NT2/D1 (cell line): ENCODE results near the gene MED16.

Experiments
- DNase-seq: peaks from one replicate; pipeline ENCODE4 v3.0.0-alpha.2; 2011; ENCODE audit warnings: low read depth, low spot score
- H3K27me3 ChIP-seq: 2 replicates; pipeline ENCODE4 v1.6.0; 2011; ENCODE audit warnings: mild to moderate bottlenecking; ENCODE audit not compliant: insufficient read length, insufficient read depth
- H3K36me3 ChIP-seq: 2 replicates; pipeline ENCODE4 v1.6.1; 2011; ENCODE audit warnings: mild to moderate bottlenecking, low read length, mixed read lengths; ENCODE audit not compliant: insufficient read depth, insufficient read length
- H3K4me1 ChIP-seq: 2 replicates; pipeline ENCODE4 v1.5.1; 2011; ENCODE audit not compliant: insufficient read depth, insufficient read length
- H3K4me3 ChIP-seq: 2 replicates; pipeline ENCODE4 v1.5.1; 2011; ENCODE audit warnings: low read depth; ENCODE audit not compliant: insufficient read length
- H3K9ac ChIP-seq: 2 replicates; pipeline ENCODE4 v1.6.0; 2011; ENCODE audit warnings: low read depth; ENCODE audit not compliant: insufficient read length
- H3K9me3 ChIP-seq: 2 replicates; pipeline ENCODE4 v1.5.1; 2011; ENCODE audit warnings: mild to moderate bottlenecking, low read length; ENCODE audit not compliant: insufficient read depth
- SUZ12 ChIP-seq: IDR thresholded peaks from 2 replicates; pipeline ENCODE4 v1.6.1; 2011; ENCODE audit not compliant: insufficient read length, insufficient read depth; ENCODE audit errors: extremely low read depth
- YY1 ChIP-seq: IDR thresholded peaks from 2 replicates; pipeline ENCODE4 v1.6.1; 2011; ENCODE audit not compliant: insufficient read length, insufficient read depth
- ZNF274 ChIP-seq: IDR thresholded peaks from 2 replicates; pipeline ENCODE4 v1.6.1; 2011; ENCODE audit warnings: mild to moderate bottlenecking, low read depth, low read length

Gene MED16

GRCh38 chr19:863315-863620, 29.7 kb downstream of the MED16 start:
- no peak overlapping the region for H3K9ac ChIP-seq
- peaks cover 12% of the 10 kb centered on the region for H3K36me3 ChIP-seq
- no peak overlapping the region for H3K4me3 ChIP-seq
- H3K27me3 ChIP-seq, result no peaks in the 10 kb centered on the region
- H3K4me1 ChIP-seq, result peaks cover 29% of the 10 kb centered on the region
- DNase-seq, result no peak
- TF ChIP-seq SUZ12, result no peak
- TF ChIP-seq YY1, result no peak
- no peak for TF ChIP-seq ZNF274
- no peaks in the 10 kb centered on the region for H3K9me3 ChIP-seq

GRCh38 chr19:862581-863314, 30.2 kb downstream of the MED16 start:
- Histone ChIP-seq H3K9ac (no peak overlapping the region), H3K27me3 (no peaks in the 10 kb centered on the region), H3K4me3 (no peak overlapping the region), H3K36me3 (peaks cover 6% of the 10 kb centered on the region), H3K4me1 (peaks cover 24% of the 10 kb centered on the region), H3K9me3 (no peaks in the 10 kb centered on the region)
- TF ChIP-seq ZNF274 (no peak), SUZ12 (no peak), YY1 (no peak)
- peak; percentile 39 for DNase-seq

DNA sequence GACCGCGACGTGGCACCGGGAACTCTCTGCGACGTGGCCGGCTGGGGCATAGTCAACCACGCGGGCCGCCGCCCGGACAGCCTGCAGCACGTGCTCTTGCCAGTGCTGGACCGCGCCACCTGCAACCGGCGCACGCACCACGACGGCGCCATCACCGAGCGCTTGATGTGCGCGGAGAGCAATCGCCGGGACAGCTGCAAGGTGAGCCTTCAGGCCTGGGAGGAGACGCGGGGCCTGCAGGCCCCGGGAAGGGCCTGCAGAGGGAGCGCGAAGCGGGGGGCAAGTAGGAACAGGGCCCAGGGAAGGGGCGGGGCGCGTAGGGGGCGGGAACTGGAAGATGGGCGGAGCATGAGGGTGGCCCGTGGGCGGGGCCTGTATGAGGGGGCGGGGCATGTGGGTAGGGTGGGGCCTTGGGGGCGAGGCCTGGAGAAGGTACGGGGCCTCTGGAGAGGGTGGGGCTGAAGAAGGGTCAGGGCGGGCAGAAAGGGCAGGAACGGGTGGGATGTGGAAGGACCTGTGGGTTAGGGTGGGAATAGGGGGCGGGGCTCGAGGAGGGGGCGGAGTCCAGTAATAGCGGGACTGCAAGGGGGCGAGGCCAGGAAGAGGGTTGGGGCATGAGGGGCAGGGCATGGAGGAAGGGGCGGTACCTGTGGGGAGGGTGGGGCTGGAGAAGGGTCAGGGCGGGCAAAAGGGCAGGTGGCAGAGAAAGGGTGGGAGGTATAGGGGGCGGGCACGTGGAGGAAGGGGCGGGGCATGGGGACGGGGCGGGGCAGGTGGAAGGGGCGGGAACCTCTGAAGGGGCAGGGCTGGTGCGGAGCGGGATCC, 31.0 kb downstream of the MED16 start:
- Histone ChIP-seq H3K36me3 (peaks cover 3% of the 10 kb centered on the region), H3K4me1 (peaks cover 18% of the 10 kb centered on the region), H3K27me3 (no peaks in the 10 kb centered on the region), H3K9ac (peak overlapping the region; percentile 50), H3K4me3 (peak overlapping the region; percentile 28), H3K9me3 (no peaks in the 10 kb centered on the region)
- peak; percentile 77 for DNase-seq
- no peak for TF ChIP-seq SUZ12
- TF ChIP-seq YY1, result no peak
- TF ChIP-seq ZNF274, result no peak

DNA sequence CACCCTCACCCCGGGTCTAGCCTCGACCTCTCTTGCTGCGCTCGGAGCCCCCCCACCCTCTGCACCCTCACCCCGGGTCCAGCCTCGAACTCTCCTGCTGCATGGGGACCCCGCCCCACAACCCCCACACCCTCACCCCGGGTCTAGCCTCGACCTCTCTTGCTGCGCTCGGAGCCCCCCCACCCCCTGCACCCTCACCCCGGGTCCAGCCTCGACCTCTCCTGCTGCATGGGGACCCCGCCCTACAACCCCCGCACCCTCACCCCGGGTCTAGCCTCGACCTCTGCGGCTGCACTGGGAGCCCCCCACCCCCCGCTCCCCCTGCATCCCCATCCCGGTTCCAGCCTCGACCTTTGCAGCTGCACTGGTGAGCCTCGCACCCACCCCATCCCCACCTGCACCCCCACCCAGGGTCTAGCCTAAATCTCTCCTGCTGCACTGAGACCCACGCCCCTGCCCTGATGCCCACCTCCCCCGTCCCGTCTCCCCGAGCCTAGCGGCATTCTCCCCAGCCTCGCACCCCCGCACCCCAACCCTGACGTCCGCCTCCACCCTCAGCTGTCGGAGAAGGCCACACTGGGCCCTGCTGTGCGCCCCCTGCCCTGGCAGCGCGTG, 31.7 kb downstream of the MED16 start:
- H3K36me3 ChIP-seq, result peaks cover 3% of the 10 kb centered on the region
- DNase-seq, result no peak
- peak overlapping the region; percentile 28 for H3K4me3 ChIP-seq
- TF ChIP-seq ZNF274 (no peak), YY1 (no peak), SUZ12 (no peak)
- peaks cover 17% of the 10 kb centered on the region for H3K4me1 ChIP-seq
- H3K9me3 ChIP-seq, result no peaks in the 10 kb centered on the region
- no peaks in the 10 kb centered on the region for H3K27me3 ChIP-seq
- H3K9ac ChIP-seq, result peak overlapping the region; percentile 50

DNA sequence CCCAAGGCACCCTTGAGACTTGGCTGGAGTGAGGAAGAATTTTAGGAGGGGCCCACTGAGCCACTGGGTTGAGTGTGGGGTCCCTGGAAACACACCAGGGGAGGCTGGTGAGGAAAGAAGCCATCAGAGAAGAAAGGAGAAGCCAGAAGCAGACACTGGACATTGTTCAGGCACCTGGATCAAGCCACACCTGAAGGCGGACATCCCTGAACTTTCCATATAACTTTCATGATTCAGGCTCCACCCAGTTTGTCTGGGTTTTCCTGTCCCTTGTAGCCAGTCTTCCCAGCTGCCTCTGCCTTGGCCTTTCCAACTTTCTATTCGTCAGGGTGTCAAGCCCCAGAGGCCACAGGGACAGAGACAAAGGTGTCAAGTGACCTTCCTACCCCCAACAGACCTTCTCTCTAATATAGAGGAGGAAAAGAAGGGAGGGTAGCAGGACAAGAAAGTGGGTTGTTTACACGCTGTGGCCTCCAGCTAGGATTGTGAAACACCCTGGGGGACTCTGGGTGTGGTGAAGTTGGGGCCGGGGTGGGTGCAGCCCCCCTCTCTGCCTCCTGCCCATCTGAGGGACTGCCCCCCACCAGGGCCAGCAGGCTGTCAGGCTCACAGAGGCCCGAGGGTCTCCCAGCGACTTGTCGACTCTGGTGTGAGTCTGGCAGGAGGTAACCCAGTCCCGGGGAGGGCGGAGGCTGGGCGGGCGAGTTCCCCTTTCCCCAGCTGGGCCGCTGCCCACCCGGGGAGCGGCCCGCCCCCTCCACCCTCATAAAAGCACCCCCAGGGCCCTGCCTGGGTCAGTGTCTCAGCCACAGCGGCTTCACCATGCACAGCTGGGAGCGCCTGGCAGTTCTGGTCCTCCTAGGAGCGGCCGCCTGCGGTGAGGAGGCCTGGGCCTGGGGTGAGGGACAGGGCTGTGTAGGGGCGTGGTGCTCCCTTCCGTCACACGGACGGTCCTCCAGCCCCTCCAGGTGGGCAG, 33.8 kb downstream of the MED16 start, which contains the start of gene CFD:
Gene CFD, plus strand, starts transcription at position 797 of the 976 bp plus-strand sequence. Its CDS starts 26 bp downstream, at position 823.
- no peak for TF ChIP-seq YY1
- TF ChIP-seq SUZ12, result no peak
- no peak for TF ChIP-seq ZNF274
- Histone ChIP-seq H3K36me3 (no peaks in the 10 kb centered on the region), H3K4me1 (peaks cover 16% of the 10 kb centered on the region), H3K27me3 (no peaks in the 10 kb centered on the region), H3K9me3 (no peaks in the 10 kb centered on the region), H3K9ac (peak within 1 kb of the TSS; percentile 82), H3K4me3 (peak within 1 kb of the TSS; percentile 73)
- DNase-seq, result no peak

DNA sequence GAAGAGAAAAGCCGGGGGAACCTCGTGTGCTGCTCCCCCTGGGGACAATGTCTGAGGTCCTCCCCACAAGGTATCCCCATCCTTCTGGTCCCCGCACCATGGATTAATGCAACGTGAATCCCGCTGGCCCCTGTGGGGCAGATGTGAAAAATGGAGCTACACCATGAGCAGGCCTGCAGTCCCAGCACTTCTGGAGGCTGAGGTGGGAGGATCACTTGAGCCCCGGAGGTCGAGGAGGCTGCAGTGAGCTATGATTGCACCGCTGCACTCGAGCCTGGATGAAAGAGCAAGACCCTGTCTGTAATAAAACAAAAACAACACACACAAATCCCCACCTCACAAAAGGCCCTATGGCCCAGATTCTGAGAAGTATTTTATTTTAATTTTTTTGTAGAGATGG, 34.7 kb downstream of the MED16 start:
- Histone ChIP-seq H3K27me3 (no peaks in the 10 kb centered on the region), H3K4me1 (peaks cover 16% of the 10 kb centered on the region), H3K9ac (no peak overlapping the region), H3K9me3 (no peaks in the 10 kb centered on the region), H3K4me3 (no peak overlapping the region), H3K36me3 (no peaks in the 10 kb centered on the region)
- no peak for DNase-seq
- TF ChIP-seq YY1 (no peak), ZNF274 (no peak)
